Ovary (tissue), 3 donors: Measurements from ENCODE around the gene PGAM1.

Experiments
- CTCF ChIP-seq, 3 donors: fragments of 450-650 bp in 2 of 3; fragments of 200-600 bp in 1 of 3; IDR thresholded peaks; one replicate each; pipeline versions ENCODE4 v1.5.1 to v1.8.0; 2016 to 2022; ENCODE audit warnings: antibody characterized with exemption in 3 of 3, mild to moderate bottlenecking in 1 of 3
- EP300 ChIP-seq: sonication (generic); formaldehyde crosslinking; IDR thresholded peaks from one replicate; pipeline ENCODE4 v1.6.1; 2017; ENCODE audit warnings: antibody characterized with exemption
- POLR2A ChIP-seq: fragments of 450-650 bp; IDR thresholded peaks from one replicate; pipeline ENCODE4 v1.6.1; 2017; ENCODE audit warnings: antibody characterized with exemption, mild to moderate bottlenecking, moderate library complexity
- donor health status: DM: no; HTN: no; CAD: no.

- TF ChIP-seq POLR2A: peak; percentile 40
- no peak for TF ChIP-seq EP300
- no peak for TF ChIP-seq CTCF (IDR thresholded peaks at IDR 0.05)
Observed at GRCh38 chr10:97400665-97401454, 25.1 kb upstream of the PGAM1 start, which contains the start of gene RRP12.
